HG03025 (cell line): Measurements from ENCODE around the gene KLHL17.

ENCODE experiments used
- ATAC-seq: cut with Tn5 transposase; IDR thresholded peaks from one replicate; pipeline ENCODE4 v1.9.1; 2021; ENCODE audit warnings: mild to moderate bottlenecking, moderate library complexity; ENCODE audit not compliant: unreplicated experiment, low FRiP score

KLHL17 gene

DNA sequence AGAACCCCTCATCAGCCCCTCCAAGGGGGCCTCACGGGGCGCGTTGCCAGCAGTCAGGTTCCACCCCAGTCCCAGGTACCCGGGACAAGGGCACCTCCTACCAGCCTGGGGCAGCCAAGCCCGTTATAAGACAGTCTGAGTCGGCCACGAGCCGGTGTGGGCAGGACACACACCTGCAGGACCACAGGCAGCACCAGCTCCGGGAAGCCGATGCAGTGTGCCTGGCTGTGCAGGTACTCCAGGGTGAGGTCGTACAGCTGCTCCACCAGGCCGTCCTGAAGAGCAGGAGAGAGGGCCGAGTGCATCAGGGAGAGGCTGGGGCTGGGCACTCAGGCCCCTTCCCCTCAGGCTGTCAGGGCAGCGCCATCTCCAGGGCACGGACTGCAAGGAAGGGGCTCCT lies 12.4 kb upstream of the KLHL17 start:
- ATAC-seq = no peak

DNA sequence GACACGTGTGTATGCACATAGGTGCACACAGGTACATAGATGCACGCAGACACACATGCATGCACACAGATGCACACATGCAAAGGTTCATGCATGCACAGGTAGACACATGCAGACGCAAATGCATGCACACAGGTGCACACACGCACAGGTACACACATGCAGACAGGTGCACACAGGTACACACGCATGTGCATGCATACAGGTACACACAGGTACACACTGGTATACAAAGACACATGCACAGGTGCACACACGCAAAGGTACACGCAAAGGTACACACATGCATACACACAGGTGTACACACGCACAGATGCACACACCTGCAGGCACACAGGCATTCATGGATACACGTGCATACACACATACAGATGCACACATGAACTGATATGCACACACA lies 10.1 kb upstream of the KLHL17 start:
- no peak for ATAC-seq

GRCh38 chr1:950881-951280 lies 9.5 kb upstream of the KLHL17 start:
- no peak for ATAC-seq

- ATAC-seq = no peak
Measured at GRCh38 chr1:951364-951763, 9.0 kb upstream of the KLHL17 start.

DNA sequence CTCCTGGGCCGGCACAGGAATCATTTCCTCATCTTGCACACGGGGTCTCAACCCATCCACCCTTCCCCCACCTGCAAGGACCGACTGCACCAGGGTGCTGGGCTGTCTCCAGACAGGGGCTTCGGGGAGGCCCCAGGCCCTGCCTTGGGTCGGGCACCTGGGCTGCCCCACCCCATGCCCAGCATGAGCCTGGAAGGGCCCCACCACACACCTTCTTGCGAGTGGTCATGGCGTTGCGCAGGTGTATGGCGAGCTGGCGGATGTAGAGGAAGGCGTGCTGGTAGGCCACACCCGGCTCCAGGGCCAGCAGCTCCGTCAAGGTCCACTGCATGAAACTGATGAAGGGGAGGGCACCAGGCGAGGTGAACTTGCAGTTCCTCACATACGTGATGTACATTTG lies 8.2 kb upstream of the KLHL17 start:
- ATAC-seq = no peak

GRCh38 chr1:952603-953002 lies 7.8 kb upstream of the KLHL17 start:
- ATAC-seq = no peak

DNA sequence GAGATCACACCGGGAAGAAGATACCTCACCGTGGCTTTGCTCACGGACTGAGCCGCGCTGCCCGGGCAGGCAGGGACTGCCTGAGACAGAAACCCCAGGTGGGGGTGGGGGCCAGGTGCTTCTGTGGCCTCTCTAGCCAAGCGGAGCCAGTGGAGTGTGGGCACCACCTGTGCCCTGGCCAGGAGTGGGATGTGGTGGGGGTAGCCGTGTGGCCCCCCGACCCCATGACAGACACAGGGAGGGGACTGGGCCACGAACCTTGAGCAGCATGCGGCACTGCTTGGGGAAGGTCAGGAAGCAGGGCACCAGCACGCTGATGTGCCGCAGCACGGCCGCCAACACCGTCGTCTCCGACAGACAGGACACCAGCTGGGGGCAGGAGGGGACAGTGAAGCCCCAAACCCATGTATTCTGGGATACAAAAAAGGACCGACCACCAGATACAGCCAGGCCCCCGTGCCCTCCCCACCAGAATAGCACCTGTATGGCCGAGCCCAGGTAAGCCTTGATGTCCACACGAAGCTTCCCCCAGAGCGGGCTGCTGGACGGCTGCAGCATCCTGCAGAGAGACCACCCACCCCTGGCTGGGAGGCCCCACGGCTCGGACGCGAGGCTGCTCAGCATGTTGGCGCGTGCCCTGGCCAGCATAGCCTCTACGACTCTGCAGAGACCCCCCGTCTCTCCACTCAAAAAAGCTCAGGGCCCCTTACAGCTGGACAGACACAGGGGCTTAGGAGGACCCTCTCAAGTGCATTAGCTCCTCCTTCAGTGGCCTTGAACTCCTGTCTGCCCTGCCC lies 6.7 kb upstream of the KLHL17 start:
- no peak for ATAC-seq

DNA sequence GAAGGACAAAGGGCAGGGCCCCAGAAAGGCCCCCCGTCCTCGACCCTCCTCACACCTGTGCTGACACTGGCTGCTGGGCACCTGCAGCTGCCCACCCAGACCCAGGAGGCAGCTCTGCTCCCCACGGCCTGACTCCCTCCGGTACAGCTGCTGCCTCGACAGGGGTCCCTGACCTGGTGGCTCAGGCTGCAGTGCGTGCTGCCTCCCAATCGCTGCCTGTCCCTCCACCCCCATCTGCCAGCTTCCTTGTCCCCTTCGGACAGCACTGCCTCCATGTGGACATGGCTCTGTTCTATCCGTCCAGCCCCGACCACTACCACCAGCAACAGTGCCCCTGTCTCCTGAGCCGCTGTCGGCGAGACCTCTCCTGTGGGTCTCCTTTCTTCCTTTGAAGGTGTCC lies 5.5 kb upstream of the KLHL17 start:
- ATAC-seq = no peak

- ATAC-seq = no peak
Measured at GRCh38 chr1:955474-955873, 4.9 kb upstream of the KLHL17 start.

GRCh38 chr1:956636-957035 lies 3.7 kb upstream of the KLHL17 start:
- no peak for ATAC-seq

GRCh38 chr1:958823-959730 lies 1.3 kb upstream of the KLHL17 start, which contains the start of gene NOC2L:
NOC2L (minus strand) TSS chr1:959256; CDS start chr1:959240, 16 bp downstream.
- peak; percentile 52 for ATAC-seq

- no peak for ATAC-seq
Measured at GRCh38 chr1:959731-960362, 537 bp upstream of the KLHL17 start.

DNA sequence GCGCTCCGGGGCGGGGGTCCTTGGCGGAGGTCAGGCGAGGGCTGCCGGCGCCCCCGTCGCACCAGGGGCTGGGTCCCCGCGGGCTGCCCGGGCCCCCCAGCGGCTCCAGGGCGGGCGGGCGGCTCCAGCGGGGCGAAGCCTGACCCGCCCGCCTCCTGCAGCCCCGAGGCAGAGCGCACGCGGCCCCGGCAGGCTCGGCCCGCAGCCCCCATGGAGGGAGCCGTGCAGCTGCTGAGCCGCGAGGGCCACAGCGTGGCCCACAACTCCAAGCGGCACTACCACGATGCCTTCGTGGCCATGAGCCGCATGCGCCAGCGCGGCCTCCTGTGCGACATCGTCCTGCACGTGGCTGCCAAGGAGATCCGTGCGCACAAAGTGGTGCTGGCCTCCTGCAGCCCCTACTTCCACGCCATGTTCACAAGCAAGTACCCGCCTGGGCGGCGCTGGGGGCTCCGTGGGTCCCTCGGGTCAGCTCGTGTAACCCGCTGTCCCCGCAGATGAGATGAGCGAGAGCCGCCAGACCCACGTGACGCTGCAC lies 817 bp downstream of the KLHL17 start:
- no peak for ATAC-seq

DNA sequence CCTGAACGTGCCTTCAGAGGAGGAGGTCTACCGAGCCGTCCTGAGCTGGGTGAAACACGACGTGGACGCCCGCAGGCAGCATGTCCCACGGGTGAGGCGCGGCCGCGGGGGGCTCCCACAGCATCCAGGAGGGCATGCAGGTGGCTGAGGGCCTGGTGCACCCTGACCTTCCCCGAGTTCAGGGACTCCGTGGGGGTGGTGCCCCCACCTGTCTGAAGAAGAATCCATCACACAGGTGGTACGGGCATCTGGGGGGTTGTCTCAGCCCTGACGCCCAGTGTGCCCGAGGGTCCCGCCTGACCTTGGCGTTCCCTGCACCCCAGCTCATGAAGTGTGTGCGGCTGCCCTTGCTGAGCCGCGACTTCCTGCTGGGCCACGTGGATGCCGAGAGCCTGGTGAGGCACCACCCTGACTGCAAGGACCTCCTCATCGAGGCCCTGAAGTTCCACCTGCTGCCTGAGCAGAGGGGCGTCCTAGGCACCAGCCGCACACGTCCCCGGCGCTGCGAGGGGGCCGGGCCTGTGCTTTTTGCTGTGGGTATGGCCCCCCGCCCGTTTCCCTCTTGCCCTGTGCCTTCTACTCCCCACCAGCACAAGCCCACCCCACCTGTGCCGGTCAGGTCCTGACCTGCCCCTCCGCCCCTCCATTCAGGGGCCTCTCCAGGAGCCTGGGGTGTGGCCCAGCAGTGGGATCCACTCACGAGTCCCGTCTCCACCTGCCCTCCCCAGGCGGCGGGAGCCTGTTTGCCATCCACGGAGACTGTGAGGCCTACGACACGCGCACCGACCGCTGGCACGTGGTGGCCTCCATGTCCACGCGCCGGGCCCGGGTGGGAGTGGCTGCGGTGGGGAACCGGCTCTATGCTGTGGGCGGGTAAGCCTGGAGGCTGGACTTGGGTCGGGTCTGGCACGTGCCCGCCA lies 2.3 kb downstream of the KLHL17 start:
- ATAC-seq = no peak

DNA sequence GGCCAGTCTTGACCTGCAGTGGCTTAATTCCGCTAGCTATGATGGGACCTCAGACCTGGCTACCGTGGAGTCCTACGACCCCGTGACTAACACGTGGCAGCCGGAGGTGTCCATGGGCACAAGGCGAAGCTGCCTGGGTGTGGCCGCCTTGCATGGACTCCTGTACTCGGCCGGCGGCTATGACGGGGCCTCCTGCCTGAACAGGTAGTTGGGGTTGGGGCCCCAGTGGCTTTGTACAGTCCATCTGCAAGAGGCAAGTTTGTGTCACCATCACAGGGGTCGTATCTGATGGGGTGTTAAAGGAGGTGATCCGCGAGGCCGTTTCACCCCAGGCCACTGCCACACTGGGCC lies 2.9 kb downstream of the KLHL17 start:
- no peak for ATAC-seq

DNA sequence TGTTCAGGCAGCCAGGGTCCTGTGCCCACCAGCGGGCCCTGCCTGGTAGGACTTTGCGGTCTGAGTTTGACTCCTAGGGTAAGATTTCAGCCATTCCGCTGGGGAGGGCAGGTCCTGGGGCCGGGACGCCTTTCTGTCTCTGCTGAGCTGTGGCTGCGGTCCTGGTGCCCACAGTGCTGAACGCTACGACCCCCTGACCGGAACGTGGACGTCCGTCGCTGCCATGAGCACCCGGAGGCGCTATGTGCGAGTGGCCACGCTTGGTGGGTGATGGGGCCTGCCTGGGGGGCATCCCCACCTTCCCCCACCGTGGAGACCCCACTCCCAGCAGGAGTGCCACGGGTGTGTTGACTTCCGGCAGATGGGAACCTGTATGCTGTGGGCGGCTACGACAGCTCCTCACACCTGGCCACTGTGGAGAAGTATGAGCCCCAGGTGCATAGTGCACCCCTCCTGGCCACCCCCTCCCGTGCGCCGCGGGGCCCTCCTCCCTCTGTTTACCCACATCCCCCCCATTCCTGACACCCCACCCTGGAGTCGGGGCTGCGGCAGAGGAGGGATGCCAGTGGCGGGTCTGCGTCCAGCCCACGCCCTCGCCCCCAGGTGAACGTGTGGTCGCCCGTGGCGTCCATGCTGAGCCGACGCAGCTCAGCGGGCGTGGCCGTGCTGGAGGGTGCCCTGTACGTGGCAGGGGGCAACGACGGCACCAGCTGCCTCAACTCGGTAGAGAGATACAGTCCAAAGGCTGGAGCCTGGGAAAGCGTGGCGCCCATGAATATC lies 3.6 kb downstream of the KLHL17 start:
- no peak for ATAC-seq

DNA sequence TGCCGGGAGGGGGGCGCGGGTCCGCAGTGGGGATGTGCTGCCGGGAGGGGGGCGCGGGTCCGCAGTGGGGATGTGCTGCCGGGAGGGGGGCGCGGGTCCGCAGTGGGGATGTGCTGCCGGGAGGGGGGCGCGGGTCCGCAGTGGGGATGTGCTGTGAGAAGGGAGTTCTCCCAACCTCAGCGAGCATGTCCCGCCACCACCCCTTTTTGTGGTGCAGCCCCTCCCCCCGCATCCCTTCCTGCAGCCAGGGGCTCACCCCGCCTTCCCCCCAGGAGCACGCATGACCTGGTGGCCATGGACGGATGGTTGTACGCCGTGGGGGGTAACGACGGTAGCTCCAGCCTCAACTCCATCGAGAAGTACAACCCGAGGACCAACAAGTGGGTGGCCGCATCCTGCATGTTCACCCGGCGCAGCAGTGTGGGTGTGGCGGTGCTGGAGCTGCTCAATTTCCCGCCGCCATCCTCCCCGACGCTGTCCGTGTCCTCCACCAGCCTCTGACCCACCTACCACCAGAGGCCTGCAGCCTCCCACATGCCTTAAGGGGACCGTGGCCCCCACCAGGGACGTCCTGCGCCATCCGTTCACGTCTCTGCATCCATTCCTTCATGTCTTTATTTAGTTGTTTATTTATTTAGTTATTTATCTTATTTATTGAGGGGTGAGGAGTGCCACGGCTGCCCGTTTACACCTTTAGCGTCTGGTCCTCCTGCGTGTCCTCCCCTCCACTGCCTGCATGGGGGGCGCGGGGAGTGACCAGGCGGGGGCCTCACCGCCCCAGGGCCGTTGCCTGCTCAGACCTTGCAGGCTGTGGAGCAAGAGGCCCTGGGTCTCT lies 4.5 kb downstream of the KLHL17 start:
- no peak for ATAC-seq

GRCh38 chr1:965526-966134 lies 5.2 kb downstream of the KLHL17 start:
- ATAC-seq = no peak
